Upper lobe of left lung (tissue), 6 donors: Measurements from ENCODE around the gene STARD10. TPM values are rescaled to one million over a fixed set of nuclear protein-coding genes. Genes with fewer than 3 reads are reported as not detected.
"Not testable (repeated sequence)": the region's sequence is repeated elsewhere in the genome, so short reads cannot be mapped to it uniquely, and the experiment has no call there.

Experiments
- ATAC-seq, 2 donors: fragments of 200-7000 bp; cut with Tn5 transposase; one replicate each; pipeline ENCODE4 v1.9.1; 2022; ENCODE audit warnings: mild to moderate bottlenecking in 2 of 2, moderate library complexity in 2 of 2; ENCODE audit not compliant: low FRiP score in 2 of 2
- DNase-seq, 2 donors: peaks; one replicate each; pipeline ENCODE4 v3.0.0-alpha.2; 2019 to 2020
- H3K27ac ChIP-seq, 4 donors: fragments of 200-600 bp; sonication (generic); one replicate each; pipeline ENCODE4 v1.5.1; 2016 to 2019
- H3K27me3 ChIP-seq, 4 donors: fragments of 200-600 bp; sonication (generic); one replicate each; pipeline ENCODE4 v1.5.1; 2017 to 2019
- H3K36me3 ChIP-seq, 4 donors: fragments of 200-600 bp; sonication (generic); one replicate each; pipeline ENCODE4 v1.5.1; 2016 to 2019
- H3K4me1 ChIP-seq, 4 donors: fragments of 200-600 bp; sonication (generic); one replicate each; pipeline ENCODE4 v1.5.1; 2018 to 2019
- H3K4me3 ChIP-seq, 4 donors: fragments of 200-600 bp; sonication (generic); one replicate each; pipeline ENCODE4 v1.5.1; 2017 to 2019; ENCODE audit warnings: mild to moderate bottlenecking in 2 of 4, moderate library complexity in 1 of 4
- H3K9me3 ChIP-seq, 4 donors: fragments of 200-600 bp; sonication (generic); one replicate each; pipeline ENCODE4 v1.5.1; 2018 to 2019
- CTCF ChIP-seq, 6 experiments: fragments of 450-650 bp in 4 of 6; fragments of 200-600 bp in 2 of 6; sonication (generic) in 2 of 6; IDR thresholded peaks; one replicate each; pipeline ENCODE4 v1.5.1; 2016 to 2019; ENCODE audit warnings: antibody characterized with exemption in 6 of 6
- EP300 ChIP-seq, 4 donors: sonication (generic); formaldehyde crosslinking; IDR thresholded peaks; one replicate each; pipeline ENCODE4 v1.5.1; 2017; ENCODE audit warnings: antibody characterized with exemption in 4 of 4, control low read depth in 2 of 4
- POLR2A ChIP-seq, 4 donors: fragments of 450-650 bp; IDR thresholded peaks; one replicate each; pipeline ENCODE4 v1.5.1; 2016 to 2017; ENCODE audit warnings: antibody characterized with exemption in 4 of 4, mild to moderate bottlenecking in 2 of 4
- POLR2AphosphoS5 ChIP-seq, 2 donors: sonication (generic); formaldehyde crosslinking; IDR thresholded peaks; one replicate each; pipeline ENCODE4 v1.5.1; 2017; ENCODE audit warnings: antibody characterized with exemption in 2 of 2
- WGBS, 2 donors: methylation state at CpG; one replicate each; pipeline ENCODE4 v1.1.5; 2017 to 2018; 5-methylcytosine and 5-hydroxymethylcytosine counted together
- total RNA-seq, 6 donors: library from RNA; depleted of rRNA in 4 of 6; stranded (reverse); fragments of >200 nt in 4 of 6; gene quantifications; one replicate each; pipeline versions ENCODE4 v1.1.0 to v1.2.1, GENCODE V29; 2016 to 2021
- donor health status: DM: no; HTN: no; CAD: no; lungs with moderate emphysema.
- donor health status: DM: no; HTN: yes; CAD: no; lungs with severe emphysema.

Gene STARD10
- total RNA-seq, 6 donors from 2014 or later, result 93.2 to 227 (median 151) TPM

GRCh38 chr11:72799441-72799840 is 5.6 kb upstream of the STARD10 start:
- no peak for TF ChIP-seq POLR2AphosphoS5 (IDR thresholded peaks at IDR 0.05)
- no peak for TF ChIP-seq POLR2A (IDR thresholded peaks at IDR 0.05)
- TF ChIP-seq EP300 (IDR thresholded peaks at IDR 0.05), result no peak
- TF ChIP-seq CTCF (IDR thresholded peaks at IDR 0.05), result no peak
- Histone ChIP-seq H3K36me3 (no peaks in the 10 kb centered on the region), H3K4me1 (peaks cover 2 to 3% (median 3%) of the 10 kb centered on the region in 4 donors), H3K27me3 (no peaks in the 10 kb centered on the region), H3K27ac (no peak overlapping the region), H3K4me3 (no peak overlapping the region), H3K9me3 (no peaks in the 10 kb centered on the region)
- no peak for DNase-seq
- 64 to 70% methylated on average over 4 of the region's 4 CpGs for WGBS, 2 donors
- ATAC-seq, result no peak

GRCh38 chr11:72798361-72798760 is 4.5 kb upstream of the STARD10 start:
- DNase-seq (no peak), ATAC-seq (no peak)
- Histone ChIP-seq H3K4me1 (peaks cover 7 to 9% (median 8%) of the 10 kb centered on the region in 4 donors), H3K36me3 (no peaks in the 10 kb centered on the region), H3K9me3 (no peaks in the 10 kb centered on the region), H3K4me3 (no peak overlapping the region), H3K27ac (no peak overlapping the region), H3K27me3 (no peaks in the 10 kb centered on the region)
- no peak for TF ChIP-seq CTCF (IDR thresholded peaks at IDR 0.05)
- TF ChIP-seq POLR2A (IDR thresholded peaks at IDR 0.05), result no peak
- no peak for TF ChIP-seq POLR2AphosphoS5 (IDR thresholded peaks at IDR 0.05)
- TF ChIP-seq EP300 (IDR thresholded peaks at IDR 0.05), result no peak
- 83 to 86% methylated on average over 4 of the region's 4 CpGs for WGBS, 2 donors

- DNase-seq (no peak), ATAC-seq (no peak)
- 51 to 63% methylated on average over 2 of the region's 2 CpGs for WGBS, 2 donors
- no peaks in the 10 kb centered on the region for H3K36me3 ChIP-seq
- no peaks in the 10 kb centered on the region for H3K27me3 ChIP-seq
- no peaks in the 10 kb centered on the region for H3K9me3 ChIP-seq
- no peak for TF ChIP-seq EP300 (IDR thresholded peaks at IDR 0.05)
- no peak for TF ChIP-seq CTCF (IDR thresholded peaks at IDR 0.05)
- TF ChIP-seq POLR2AphosphoS5 (IDR thresholded peaks at IDR 0.05), result no peak
- TF ChIP-seq POLR2A (IDR thresholded peaks at IDR 0.05), result no peak
- peak overlapping the region in 3 of 4 donors; percentile 55 to 71 (median 60) for H3K4me3 ChIP-seq
- H3K4me1 ChIP-seq, result peaks cover 21 to 46% (median 43%) of the 10 kb centered on the region in 4 donors
- peak overlapping the region; percentile 66 to 95 (median 88) for H3K27ac ChIP-seq
These were observed 797 bp downstream of the STARD10 start for GRCh38 chr11:72793076-72793424.

GRCh38 chr11:72792437-72793021 is 1.3 kb downstream of the STARD10 start:
- ATAC-seq (no peak), DNase-seq (no peak)
- Histone ChIP-seq H3K27me3 (no peaks in the 10 kb centered on the region), H3K9me3 (no peaks in the 10 kb centered on the region), H3K36me3 (no peaks in the 10 kb centered on the region), H3K4me1 (peaks cover 24 to 50% (median 48%) of the 10 kb centered on the region in 4 donors), H3K27ac (peak overlapping the region in 2 of 4 donors; percentile 89 to 95), H3K4me3 (no peak overlapping the region)
- TF ChIP-seq POLR2AphosphoS5 (IDR thresholded peaks at IDR 0.05), result no peak
- no peak for TF ChIP-seq CTCF (IDR thresholded peaks at IDR 0.05)
- TF ChIP-seq POLR2A (IDR thresholded peaks at IDR 0.05), result no peak
- TF ChIP-seq EP300 (IDR thresholded peaks at IDR 0.05), result no peak
- WGBS, 2 donors, result 96 to 100% methylated on average over 3 of the region's 3 CpGs

- H3K36me3 ChIP-seq, H3K4me3 ChIP-seq, H3K9me3 ChIP-seq, ATAC-seq, DNase-seq, H3K27me3 ChIP-seq: not testable (repeated sequence)
- H3K4me1 ChIP-seq, result peaks cover 34 to 63% (median 60%) of the 10 kb centered on the region in 4 donors
- WGBS, 2 donors, result 77 to 81% methylated on average over 7 of the region's 7 CpGs
- H3K27ac ChIP-seq, result peak overlapping the region in 2 of 4 donors; percentile 3 to 26
These were observed 2.6 kb downstream of the STARD10 start for GRCh38 chr11:72791228-72791627.
